Neural progenitor cell (in vitro differentiated cells): Measurements from ENCODE around the gene POU6F2. TPM values are rescaled to one million over a fixed set of nuclear protein-coding genes. Genes with fewer than 3 reads are reported as not detected.

Experiments
- DNase-seq: peaks from one replicate; pipeline ENCODE4 v3.0.0-alpha.2; 2016; ENCODE audit warnings: low spot score
- H2AFZ ChIP-seq: fragments of 200-600 bp; sonication (generic); replicated peaks from 2 replicates; pipeline ENCODE4 v1.6.1; 2016; ENCODE audit warnings: antibody characterized with exemption
- H3F3A ChIP-seq: fragments of 200-600 bp; sonication (generic); 2 replicates; pipeline ENCODE4 v1.6.1; 2016; ENCODE audit warnings: antibody characterized with exemption, low read depth
- H3K27ac ChIP-seq: fragments of 200-600 bp; sonication (generic); 2 replicates; pipeline ENCODE4 v1.5.1; 2016; ENCODE audit warnings: mild to moderate bottlenecking
- H3K27me3 ChIP-seq: fragments of 200-600 bp; sonication (generic); 2 replicates; pipeline ENCODE4 v1.6.1; 2016; ENCODE audit warnings: mild to moderate bottlenecking, moderate library complexity
- H3K36me3 ChIP-seq: fragments of 200-600 bp; sonication (generic); 2 replicates; pipeline ENCODE4 v1.5.1; 2016
- H3K4me1 ChIP-seq: fragments of 200-600 bp; sonication (generic); 2 replicates; pipeline ENCODE4 v1.6.1; 2016; ENCODE audit warnings: mixed run types
- H3K4me2 ChIP-seq: fragments of 200-600 bp; sonication (generic); 2 replicates; pipeline ENCODE4 v1.6.1; 2016
- H3K4me3 ChIP-seq: fragments of 200-600 bp; sonication (generic); 2 replicates; pipeline ENCODE4 v1.5.1; 2016
- H3K79me2 ChIP-seq: fragments of 200-600 bp; sonication (generic); 2 replicates; pipeline ENCODE4 v1.6.1; 2016; ENCODE audit warnings: low read depth
- H3K9ac ChIP-seq: fragments of 200-600 bp; sonication (generic); 2 replicates; pipeline ENCODE4 v1.6.1; 2016
- H3K9me3 ChIP-seq: fragments of 200-600 bp; sonication (generic); 2 replicates; pipeline ENCODE4 v1.5.1; 2016; ENCODE audit warnings: low read depth
- H4K20me1 ChIP-seq: fragments of 200-600 bp; sonication (generic); 2 replicates; pipeline ENCODE4 v1.6.1; 2016; ENCODE audit warnings: low read depth
- H3K27ac Mint-ChIP-seq: 3 replicates; pipeline ENCODE4 v1.8.0; 2021; ENCODE audit warnings: mixed read lengths
- H3K27me3 Mint-ChIP-seq: 2 replicates; pipeline ENCODE4 v1.8.0; 2022; ENCODE audit warnings: low read depth, mild to moderate bottlenecking, inconsistent platforms, moderate library complexity, mixed read lengths; ENCODE audit not compliant: insufficient read depth
- H3K36me3 Mint-ChIP-seq: 3 replicates; pipeline ENCODE4 v1.8.0; 2021; ENCODE audit warnings: mixed read lengths
- H3K4me1 Mint-ChIP-seq: 3 replicates; pipeline ENCODE4 v1.8.0; 2021; ENCODE audit warnings: mixed read lengths
- H3K4me3 Mint-ChIP-seq: 3 replicates; pipeline ENCODE4 v1.8.0; 2021; ENCODE audit warnings: mild to moderate bottlenecking, moderate library complexity, mixed read lengths
- H3K9me3 Mint-ChIP-seq: 3 replicates; pipeline ENCODE4 v1.8.0; 2020; ENCODE audit warnings: mixed read lengths
- EZH2 ChIP-seq: fragments of 200-600 bp; sonication (generic); IDR thresholded peaks from 2 replicates; pipeline ENCODE4 v1.6.1; 2017; ENCODE audit warnings: antibody characterized with exemption, mild to moderate bottlenecking, moderate library complexity
- EZH2phosphoT487 ChIP-seq: fragments of 200-600 bp; sonication (generic); IDR thresholded peaks from 2 replicates; pipeline ENCODE4 v1.6.1; 2017; ENCODE audit warnings: antibody characterized with exemption
- total RNA-seq: library from RNA; depleted of rRNA; stranded (reverse); fragments of >200 nt; gene quantifications from 2 replicates; pipeline ENCODE4 v1.2.3, GENCODE V29; 2015; ENCODE audit warnings: low replicate concordance
- TF ChIP-seq, protein P1 (sequence below): fragments of 200-600 bp; sonication (generic); IDR thresholded peaks from 2 replicates; pipeline ENCODE4 v1.5.1; 2017; ENCODE audit warnings: antibody characterized with exemption, mild to moderate bottlenecking

Gene POU6F2
- total RNA-seq, 1 donor from 2014 or later, result 3.4 TPM

- H3K27me3 ChIP-seq, result no peaks in the 10 kb centered on the region
- no peak overlapping the region for H3K4me3 ChIP-seq
- no peaks in the 10 kb centered on the region for H3F3A ChIP-seq
- H3K9me3 ChIP-seq, result no peaks in the 10 kb centered on the region
- H3K27me3 Mint-ChIP-seq, result peaks cover 4% of the 10 kb centered on the region
- H3K79me2 ChIP-seq, result no peaks in the 10 kb centered on the region
- no peak overlapping the region for H3K4me3 Mint-ChIP-seq
- no peak for DNase-seq
- H3K4me2 ChIP-seq, result no peak overlapping the region
- H3K36me3 ChIP-seq, result no peaks in the 10 kb centered on the region
- H3K4me1 Mint-ChIP-seq, result peaks cover 5% of the 10 kb centered on the region
- peaks cover 8% of the 10 kb centered on the region for H3K4me1 ChIP-seq
- no peak overlapping the region for H3K27ac ChIP-seq
- no peak for TF ChIP-seq EZH2
- TF ChIP-seq EZH2phosphoT487, result no peak
- TF ChIP-seq, protein P1, sequence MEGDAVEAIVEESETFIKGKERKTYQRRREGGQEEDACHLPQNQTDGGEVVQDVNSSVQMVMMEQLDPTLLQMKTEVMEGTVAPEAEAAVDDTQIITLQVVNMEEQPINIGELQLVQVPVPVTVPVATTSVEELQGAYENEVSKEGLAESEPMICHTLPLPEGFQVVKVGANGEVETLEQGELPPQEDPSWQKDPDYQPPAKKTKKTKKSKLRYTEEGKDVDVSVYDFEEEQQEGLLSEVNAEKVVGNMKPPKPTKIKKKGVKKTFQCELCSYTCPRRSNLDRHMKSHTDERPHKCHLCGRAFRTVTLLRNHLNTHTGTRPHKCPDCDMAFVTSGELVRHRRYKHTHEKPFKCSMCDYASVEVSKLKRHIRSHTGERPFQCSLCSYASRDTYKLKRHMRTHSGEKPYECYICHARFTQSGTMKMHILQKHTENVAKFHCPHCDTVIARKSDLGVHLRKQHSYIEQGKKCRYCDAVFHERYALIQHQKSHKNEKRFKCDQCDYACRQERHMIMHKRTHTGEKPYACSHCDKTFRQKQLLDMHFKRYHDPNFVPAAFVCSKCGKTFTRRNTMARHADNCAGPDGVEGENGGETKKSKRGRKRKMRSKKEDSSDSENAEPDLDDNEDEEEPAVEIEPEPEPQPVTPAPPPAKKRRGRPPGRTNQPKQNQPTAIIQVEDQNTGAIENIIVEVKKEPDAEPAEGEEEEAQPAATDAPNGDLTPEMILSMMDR, result no peak
- H3K36me3 Mint-ChIP-seq, result no peaks in the 10 kb centered on the region
- no peak overlapping the region for H3K27ac Mint-ChIP-seq
- H4K20me1 ChIP-seq, result no peaks in the 10 kb centered on the region
- H2AFZ ChIP-seq, result no peak overlapping the region
- H3K9ac ChIP-seq, result no peak overlapping the region
- peaks cover 5% of the 10 kb centered on the region for H3K9me3 Mint-ChIP-seq
Measured at GRCh38 chr7:39181398-39181797, 203.7 kb downstream of the POU6F2 start.

DNA sequence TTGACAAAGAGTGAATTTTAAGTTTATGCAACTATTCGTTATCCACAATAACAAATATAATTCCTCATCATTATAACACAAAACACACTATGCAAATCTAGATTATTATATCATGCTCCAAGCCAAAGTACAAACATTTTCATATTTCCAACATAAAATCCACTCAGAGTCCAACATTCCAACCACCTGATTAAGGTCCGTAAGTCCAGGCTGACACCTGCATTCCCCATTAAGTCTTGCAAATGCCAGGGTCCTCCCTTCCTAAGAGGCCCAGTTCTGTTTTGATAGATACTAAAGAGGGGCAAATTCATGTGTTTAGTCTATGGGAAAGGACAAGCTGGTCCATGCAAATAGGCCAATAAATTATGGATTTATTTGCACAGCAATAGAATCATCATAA lies 206.1 kb downstream of the POU6F2 start:
- no peaks in the 10 kb centered on the region for H3F3A ChIP-seq
- no peaks in the 10 kb centered on the region for H4K20me1 ChIP-seq
- no peak overlapping the region for H3K9ac ChIP-seq
- no peak for DNase-seq
- H3K36me3 Mint-ChIP-seq, result no peaks in the 10 kb centered on the region
- TF ChIP-seq EZH2phosphoT487, result no peak
- no peak for TF ChIP-seq EZH2
- TF ChIP-seq, protein P1, result no peak
- peaks cover 5% of the 10 kb centered on the region for H3K9me3 Mint-ChIP-seq
- H3K4me1 Mint-ChIP-seq, result peaks cover 10% of the 10 kb centered on the region
- no peak overlapping the region for H3K4me2 ChIP-seq
- H3K36me3 ChIP-seq, result no peaks in the 10 kb centered on the region
- H3K9me3 ChIP-seq, result no peaks in the 10 kb centered on the region
- H3K4me1 ChIP-seq, result peaks cover 16% of the 10 kb centered on the region
- no peak overlapping the region for H3K27ac Mint-ChIP-seq
- H2AFZ ChIP-seq, result no peak overlapping the region
- H3K4me3 ChIP-seq, result no peak overlapping the region
- H3K79me2 ChIP-seq, result no peaks in the 10 kb centered on the region
- no peaks in the 10 kb centered on the region for H3K27me3 ChIP-seq
- no peak overlapping the region for H3K4me3 Mint-ChIP-seq
- H3K27ac ChIP-seq, result no peak overlapping the region
- H3K27me3 Mint-ChIP-seq, result peaks cover 4% of the 10 kb centered on the region

GRCh38 chr7:39184391-39184790 lies 206.7 kb downstream of the POU6F2 start:
- peak; percentile 44 for DNase-seq
- Histone ChIP-seq H3K36me3 (no peaks in the 10 kb centered on the region), H3K27ac (no peak overlapping the region), H2AFZ (no peak overlapping the region), H3K9ac (no peak overlapping the region), H3K4me1 (peaks cover 16% of the 10 kb centered on the region), H3K27me3 (no peaks in the 10 kb centered on the region), H4K20me1 (no peaks in the 10 kb centered on the region), H3K79me2 (no peaks in the 10 kb centered on the region), H3K9me3 (no peaks in the 10 kb centered on the region), H3F3A (no peaks in the 10 kb centered on the region), H3K4me2 (no peak overlapping the region), H3K4me3 (no peak overlapping the region)
- Mint-ChIP-seq H3K27me3 (peaks cover 4% of the 10 kb centered on the region), H3K4me1 (peaks cover 10% of the 10 kb centered on the region), H3K4me3 (no peak overlapping the region), H3K36me3 (no peaks in the 10 kb centered on the region), H3K27ac (no peak overlapping the region), H3K9me3 (peaks cover 5% of the 10 kb centered on the region)
- no peak for TF ChIP-seq EZH2

DNA sequence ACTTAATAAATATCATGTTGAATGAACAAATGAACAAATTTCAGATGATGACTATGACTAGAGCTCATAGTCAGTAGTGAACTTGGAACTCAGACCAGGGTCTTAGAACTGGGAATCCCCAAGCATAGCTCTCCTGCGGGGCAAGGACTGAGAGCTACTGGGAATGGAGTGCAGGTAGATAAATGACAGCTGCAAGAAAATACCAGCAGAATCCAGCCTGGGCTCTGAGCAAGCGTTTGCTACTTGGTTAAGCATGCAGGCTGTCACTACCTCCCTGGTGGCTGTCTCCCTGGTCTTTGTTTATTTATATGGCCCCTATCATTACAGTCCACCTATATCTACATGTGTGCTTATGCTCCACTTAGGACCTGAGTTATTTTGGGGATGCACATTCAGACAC lies 208.4 kb downstream of the POU6F2 start:
- Histone ChIP-seq H2AFZ (no peak overlapping the region), H3K27ac (no peak overlapping the region), H3K4me3 (no peak overlapping the region), H3F3A (no peaks in the 10 kb centered on the region), H3K36me3 (no peaks in the 10 kb centered on the region), H3K79me2 (no peaks in the 10 kb centered on the region), H3K27me3 (no peaks in the 10 kb centered on the region), H3K4me1 (peaks cover 16% of the 10 kb centered on the region), H4K20me1 (no peaks in the 10 kb centered on the region), H3K9ac (no peak overlapping the region), H3K4me2 (no peak overlapping the region), H3K9me3 (no peaks in the 10 kb centered on the region)
- Mint-ChIP-seq H3K9me3 (peaks cover 5% of the 10 kb centered on the region), H3K36me3 (no peaks in the 10 kb centered on the region), H3K27me3 (peaks cover 4% of the 10 kb centered on the region), H3K4me3 (no peak overlapping the region), H3K27ac (no peak overlapping the region), H3K4me1 (peaks cover 10% of the 10 kb centered on the region)
- DNase-seq, result no peak
- TF ChIP-seq, protein P1, result no peak
- TF ChIP-seq EZH2, result no peak
